Fibroblast of lung (primary cell): Measurements from ENCODE around the gene CARMIL1.

Source experiments
- EZH2 ChIP-seq: IDR thresholded peaks from 2 replicates; pipeline ENCODE4 v1.5.1; 2012; ENCODE audit warnings: low read length, control low read depth, mild to moderate bottlenecking; ENCODE audit errors: missing control alignments
- TF ChIP-seq, protein P1 (sequence below), 2 donors: IDR thresholded peaks in 1 of 2; conservative IDR thresholded peaks in 1 of 2; 1 replicate in 1 of 2; 2 replicates in 1 of 2; pipeline ENCODE4 v1.5.1; 2011 to 2012; ENCODE audit warnings: low read length in 2 of 2, control low read depth in 1 of 2, inconsistent platforms in 1 of 2, low read depth in 1 of 2, mild to moderate bottlenecking in 1 of 2

DNA sequence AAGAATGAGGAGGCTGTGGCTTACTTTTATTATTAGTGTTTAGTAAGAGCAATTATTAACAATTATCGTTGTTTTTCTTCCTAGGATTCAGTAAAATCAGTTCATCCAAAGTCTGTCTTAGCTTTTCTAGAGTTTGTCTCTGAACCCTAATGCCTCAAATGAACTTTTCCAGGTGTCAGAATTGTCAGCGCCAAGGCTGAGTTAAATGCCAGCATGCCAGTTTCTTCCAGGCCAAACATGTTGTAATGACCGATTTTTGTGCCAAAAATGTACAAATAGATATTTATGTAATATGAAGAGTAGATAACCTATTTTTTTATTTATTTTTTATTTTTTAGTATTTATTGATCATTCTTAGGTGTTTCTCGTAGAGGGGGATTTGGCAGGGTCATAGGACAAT, 306.1 kb downstream of the CARMIL1 start:
- TF ChIP-seq, protein P1, sequence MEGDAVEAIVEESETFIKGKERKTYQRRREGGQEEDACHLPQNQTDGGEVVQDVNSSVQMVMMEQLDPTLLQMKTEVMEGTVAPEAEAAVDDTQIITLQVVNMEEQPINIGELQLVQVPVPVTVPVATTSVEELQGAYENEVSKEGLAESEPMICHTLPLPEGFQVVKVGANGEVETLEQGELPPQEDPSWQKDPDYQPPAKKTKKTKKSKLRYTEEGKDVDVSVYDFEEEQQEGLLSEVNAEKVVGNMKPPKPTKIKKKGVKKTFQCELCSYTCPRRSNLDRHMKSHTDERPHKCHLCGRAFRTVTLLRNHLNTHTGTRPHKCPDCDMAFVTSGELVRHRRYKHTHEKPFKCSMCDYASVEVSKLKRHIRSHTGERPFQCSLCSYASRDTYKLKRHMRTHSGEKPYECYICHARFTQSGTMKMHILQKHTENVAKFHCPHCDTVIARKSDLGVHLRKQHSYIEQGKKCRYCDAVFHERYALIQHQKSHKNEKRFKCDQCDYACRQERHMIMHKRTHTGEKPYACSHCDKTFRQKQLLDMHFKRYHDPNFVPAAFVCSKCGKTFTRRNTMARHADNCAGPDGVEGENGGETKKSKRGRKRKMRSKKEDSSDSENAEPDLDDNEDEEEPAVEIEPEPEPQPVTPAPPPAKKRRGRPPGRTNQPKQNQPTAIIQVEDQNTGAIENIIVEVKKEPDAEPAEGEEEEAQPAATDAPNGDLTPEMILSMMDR (conservative IDR thresholded peaks at IDR 0.05 in 1 of 2, IDR thresholded peaks at IDR 0.05 in 1 of 2; ENCODE audit: low read depth in 1 of 2, low read length in 2 of 2), result no peak
- TF ChIP-seq EZH2, result no peak
